OCI-LY3 (cell line): Measurements from ENCODE around the gene UNC5C.

Experiments
- H2AFZ ChIP-seq: fragments of 200-600, 300-600 bp; shearing (Covaris generic); 2 replicates; pipeline ENCODE4 v1.6.0; 2014; ENCODE audit warnings: antibody characterized with exemption, low read depth, low read length
- H3K27ac ChIP-seq: fragments of 200-600, 300-600 bp; sonication (generic); 2 replicates; pipeline ENCODE4 v1.5.1; 2014; ENCODE audit warnings: mild to moderate bottlenecking, low read length, moderate library complexity, mixed read lengths
- H3K27me3 ChIP-seq: fragments of 200-600, 300-600 bp; sonication (generic); 2 replicates; pipeline ENCODE4 v1.6.1; 2014; ENCODE audit warnings: low read depth, low read length, mixed read lengths
- H3K36me3 ChIP-seq: fragments of 200-600, 300-600 bp; sonication (generic); replicated peaks from 2 replicates; pipeline ENCODE3; 2014; ENCODE audit warnings: low read depth, low read length, mixed read lengths
- H3K4me1 ChIP-seq: fragments of 300-600, 200-600 bp; sonication (generic); 2 replicates; pipeline ENCODE4 v1.6.1; 2014; ENCODE audit warnings: low read length, mixed read lengths
- H3K4me2 ChIP-seq: fragments of 200-600, 300-600 bp; sonication (generic); 2 replicates; pipeline ENCODE4 v1.6.1; 2014; ENCODE audit warnings: low read length, mixed read lengths
- H3K4me3 ChIP-seq: fragments of 300-600, 200-600 bp; sonication (generic); 2 replicates; pipeline ENCODE4 v1.5.1; 2014; ENCODE audit warnings: antibody characterized with exemption, mild to moderate bottlenecking, low read length, moderate library complexity
- H3K79me2 ChIP-seq: fragments of 300-600, 200-600 bp; shearing (Covaris generic); 2 replicates; pipeline ENCODE4 v1.6.1; 2014; ENCODE audit warnings: mild to moderate bottlenecking, low read length, mixed read lengths
- H3K9ac ChIP-seq: fragments of 300-600, 200-600 bp; shearing (Covaris generic); 2 replicates; pipeline ENCODE4 v1.6.0; 2014; ENCODE audit warnings: mild to moderate bottlenecking, low read length, moderate library complexity
- H3K9me3 ChIP-seq: fragments of 200-600, 300-600 bp; shearing (Covaris generic); 2 replicates; pipeline ENCODE4 v1.6.1; 2014; ENCODE audit warnings: low read length, mixed read lengths; ENCODE audit not compliant: insufficient read depth
- H4K20me1 ChIP-seq: fragments of 200-600, 300-600 bp; sonication (generic); 2 replicates; pipeline ENCODE4 v1.6.1; 2016; ENCODE audit warnings: low read length, mixed read lengths; ENCODE audit not compliant: insufficient read depth
- CTCF ChIP-seq: fragments of 200-600, 300-600 bp; sonication (generic); IDR thresholded peaks from 2 replicates; pipeline ENCODE4 v1.5.1; 2014; ENCODE audit warnings: antibody characterized with exemption, low read length, low read depth
- EZH2phosphoT487 ChIP-seq: fragments of 200-600 bp; shearing (Covaris generic); IDR thresholded peaks from 2 replicates; pipeline ENCODE4 v1.6.1; 2018; ENCODE audit warnings: antibody characterized with exemption, mixed run types, low read depth

UNC5C gene

GRCh38 chr4:95513022-95513421, 35.8 kb downstream of the UNC5C start:
- Histone ChIP-seq H3K79me2 (no peaks in the 10 kb centered on the region), H3K4me2 (no peak overlapping the region), H3K36me3 (no peaks in the 10 kb centered on the region), H3K9me3 (no peaks in the 10 kb centered on the region), H3K27me3 (peaks cover 5% of the 10 kb centered on the region; the same call in 1 of the 2 replicates), H3K27ac (no peak overlapping the region), H2AFZ (no peak overlapping the region), H4K20me1 (no peaks in the 10 kb centered on the region), H3K9ac (no peak overlapping the region), H3K4me1 (no peaks in the 10 kb centered on the region), H3K4me3 (no peak overlapping the region)
- TF ChIP-seq EZH2phosphoT487 (no peak), CTCF (no peak)

GRCh38 chr4:95511477-95511876, 37.3 kb downstream of the UNC5C start:
- Histone ChIP-seq H4K20me1 (no peaks in the 10 kb centered on the region), H3K9ac (no peak overlapping the region), H3K27me3 (peaks cover 5% of the 10 kb centered on the region; the same call in 1 of the 2 replicates), H2AFZ (no peak overlapping the region), H3K9me3 (no peaks in the 10 kb centered on the region), H3K36me3 (no peaks in the 10 kb centered on the region), H3K79me2 (no peaks in the 10 kb centered on the region), H3K4me2 (no peak overlapping the region), H3K4me1 (no peaks in the 10 kb centered on the region), H3K27ac (no peak overlapping the region), H3K4me3 (no peak overlapping the region)
- TF ChIP-seq EZH2phosphoT487, result no peak

GRCh38 chr4:95510877-95511276, 37.9 kb downstream of the UNC5C start:
- Histone ChIP-seq H3K27ac (no peak overlapping the region), H3K36me3 (no peaks in the 10 kb centered on the region), H3K4me1 (no peaks in the 10 kb centered on the region), H3K9me3 (no peaks in the 10 kb centered on the region), H3K79me2 (no peaks in the 10 kb centered on the region), H3K4me2 (no peak overlapping the region), H3K4me3 (no peak overlapping the region), H2AFZ (no peak overlapping the region), H4K20me1 (no peaks in the 10 kb centered on the region), H3K27me3 (peaks cover 5% of the 10 kb centered on the region; the same call in 1 of the 2 replicates), H3K9ac (no peak overlapping the region)
- no peak for TF ChIP-seq EZH2phosphoT487
- no peak for TF ChIP-seq CTCF

GRCh38 chr4:95510145-95510544, 38.6 kb downstream of the UNC5C start:
- Histone ChIP-seq H3K27me3 (peaks cover 5% of the 10 kb centered on the region; the same call in 1 of the 2 replicates), H2AFZ (no peak overlapping the region), H4K20me1 (no peaks in the 10 kb centered on the region), H3K79me2 (no peaks in the 10 kb centered on the region), H3K9ac (no peak overlapping the region), H3K36me3 (no peaks in the 10 kb centered on the region), H3K9me3 (no peaks in the 10 kb centered on the region), H3K27ac (no peak overlapping the region), H3K4me3 (no peak overlapping the region), H3K4me1 (no peaks in the 10 kb centered on the region), H3K4me2 (no peak overlapping the region)
- TF ChIP-seq EZH2phosphoT487 (no peak), CTCF (peak; percentile 51)
